ENCODE data around the gene DDX10. TPM values are rescaled to one million over a fixed set of nuclear protein-coding genes. Genes with fewer than 3 reads are reported as not detected.

DDX10 gene
- total RNA-seq, 1 experiment from 2014 or later: 78.3 TPM

GRCh38 chr11:108937746-108938145 is 272.9 kb downstream of the DDX10 start:
- no peak for TF ChIP-seq CTCF (IDR thresholded peaks at IDR 0.05; ENCODE audit: insufficient read depth in 1 of 2, low read depth in 1 of 2, low read length in 1 of 2, severe bottlenecking in 1 of 2, unreplicated experiment in 1 of 2)
- no peak for DNase-seq
- H3K27ac Mint-ChIP-seq (ENCODE audit: unreplicated experiment): no peak overlapping the region
- CTCF ChIA-PET: no interaction called here
- Histone ChIP-seq H3K4me1 (peaks cover 11% of the 10 kb centered on the region), H3K9me3 (no peaks in the 10 kb centered on the region), H3K36me3 (ENCODE audit: control insufficient read depth, insufficient read depth, low read length) (no peaks in the 10 kb centered on the region), H3K27me3 (replicated peaks; ENCODE audit: control insufficient read depth, insufficient read depth, low read length) (no peaks in the 10 kb centered on the region), H3K4me3 (ENCODE audit: low read depth, low read length) (no peak overlapping the region)
- no TSS peak for BruUV-seq (replicated peaks)
- intact Hi-C loops (cut with micrococcal nuclease; ENCODE audit: unreplicated experiment): no loop called here
- no peaks in the 10 kb centered on the region for H3K9me3 Mint-ChIP-seq (ENCODE audit: unreplicated experiment)
- no peak overlapping the region for H3K4me3 Mint-ChIP-seq (ENCODE audit: unreplicated experiment)
- H3K36me3 Mint-ChIP-seq (ENCODE audit: insufficient read depth, unreplicated experiment): peaks cover 39% of the 10 kb centered on the region
- POLR2A ChIA-PET: no interaction called here
- H3K4me1 Mint-ChIP-seq (ENCODE audit: low read depth, unreplicated experiment): peaks cover 6% of the 10 kb centered on the region
- H3K27me3 Mint-ChIP-seq (ENCODE audit: insufficient read depth, unreplicated experiment): no peaks in the 10 kb centered on the region

GRCh38 chr11:108938604-108939003 is 273.7 kb downstream of the DDX10 start:
- Histone ChIP-seq H3K27me3 (replicated peaks; ENCODE audit: control insufficient read depth, insufficient read depth, low read length) (no peaks in the 10 kb centered on the region), H3K9me3 (no peaks in the 10 kb centered on the region), H3K4me1 (peaks cover 11% of the 10 kb centered on the region), H3K36me3 (ENCODE audit: control insufficient read depth, insufficient read depth, low read length) (no peaks in the 10 kb centered on the region), H3K4me3 (ENCODE audit: low read depth, low read length) (no peak overlapping the region)
- ChIA-PET CTCF (interaction anchor here (0.6 kb wide), 1 partner anchor 486 kb away, joined by 8 read pairs; no protein-coding TSS in a partner anchor), POLR2A (no interaction called here)
- Mint-ChIP-seq H3K27me3 (ENCODE audit: insufficient read depth, unreplicated experiment) (no peaks in the 10 kb centered on the region), H3K27ac (ENCODE audit: unreplicated experiment) (no peak overlapping the region), H3K4me1 (ENCODE audit: low read depth, unreplicated experiment) (peaks cover 6% of the 10 kb centered on the region), H3K9me3 (ENCODE audit: unreplicated experiment) (no peaks in the 10 kb centered on the region), H3K4me3 (ENCODE audit: unreplicated experiment) (no peak overlapping the region), H3K36me3 (ENCODE audit: insufficient read depth, unreplicated experiment) (peaks cover 40% of the 10 kb centered on the region)
- intact Hi-C loops (cut with micrococcal nuclease; ENCODE audit: unreplicated experiment): no loop called here
- no peak for TF ChIP-seq CTCF (IDR thresholded peaks at IDR 0.05; ENCODE audit: insufficient read depth in 1 of 2, low read depth in 1 of 2, low read length in 1 of 2, severe bottlenecking in 1 of 2, unreplicated experiment in 1 of 2)
- no peak for DNase-seq
- no TSS peak for BruUV-seq (replicated peaks)

- Histone ChIP-seq H3K4me3 (ENCODE audit: low read depth, low read length) (no peak overlapping the region), H3K9me3 (no peaks in the 10 kb centered on the region), H3K27me3 (replicated peaks; ENCODE audit: control insufficient read depth, insufficient read depth, low read length) (no peaks in the 10 kb centered on the region), H3K36me3 (ENCODE audit: control insufficient read depth, insufficient read depth, low read length) (no peaks in the 10 kb centered on the region), H3K4me1 (peaks cover 11% of the 10 kb centered on the region)
- intact Hi-C loops (cut with micrococcal nuclease; ENCODE audit: unreplicated experiment): no loop called here
- Mint-ChIP-seq H3K27me3 (ENCODE audit: insufficient read depth, unreplicated experiment) (no peaks in the 10 kb centered on the region), H3K4me1 (ENCODE audit: low read depth, unreplicated experiment) (peaks cover 6% of the 10 kb centered on the region), H3K36me3 (ENCODE audit: insufficient read depth, unreplicated experiment) (peaks cover 45% of the 10 kb centered on the region), H3K4me3 (ENCODE audit: unreplicated experiment) (no peak overlapping the region), H3K9me3 (ENCODE audit: unreplicated experiment) (no peaks in the 10 kb centered on the region), H3K27ac (ENCODE audit: unreplicated experiment) (no peak overlapping the region)
- no peak for TF ChIP-seq CTCF (IDR thresholded peaks at IDR 0.05; ENCODE audit: insufficient read depth in 1 of 2, low read depth in 1 of 2, low read length in 1 of 2, severe bottlenecking in 1 of 2, unreplicated experiment in 1 of 2)
- CTCF ChIA-PET: interaction anchor here (0.6 kb wide), 1 partner anchor 486 kb away, joined by 8 read pairs; no protein-coding TSS in a partner anchor
- POLR2A ChIA-PET: no interaction called here
- no peak for DNase-seq
- no TSS peak for BruUV-seq (replicated peaks)
These were observed 274.3 kb downstream of the DDX10 start for GRCh38 chr11:108939135-108939534.

Data from Caco-2 (cell line).